OCI-LY7 (cell line): ENCODE measurements around the gene OMA1. TPM values are rescaled to one million over a fixed set of nuclear protein-coding genes. Genes with fewer than 3 reads are reported as not detected.

Source experiments
- BruUV-seq: library from RNA; stranded (reverse); fragments of 400-500 nt; replicated peaks from 2 replicates; lab custom pipeline; 2021; lab: Mats Ljungman, UMichigan
- CTCF ChIA-PET: fragments of 300-600 bp; sonication (Branson Sonifier 250); formaldehyde crosslinking; loops from one replicate; lab custom pipeline; 2022; ENCODE audit warnings: antibody characterized with exemption; ENCODE audit not compliant: unreplicated experiment; lab: Charles Lee
- POLR2A ChIA-PET: fragments of 300-600 bp; sonication (Branson Sonifier 250); formaldehyde crosslinking; loops from one replicate; lab custom pipeline; 2022; ENCODE audit warnings: antibody characterized with exemption; lab: Charles Lee
- DNase-seq: peaks from one replicate; pipeline ENCODE4 v3.0.0-alpha.2; 2015; ENCODE audit warnings: low spot score
- H2AFZ ChIP-seq: fragments of 200-600 bp; sonication (generic), shearing (Covaris generic); 2 replicates; pipeline ENCODE4 v1.6.1; 2014; ENCODE audit warnings: mild to moderate bottlenecking, antibody characterized with exemption, low read length, moderate library complexity
- H3K27ac ChIP-seq: fragments of 200-600 bp; sonication (generic); 2 replicates; pipeline ENCODE4 v1.5.1; 2014; ENCODE audit warnings: mixed run types, low read depth, mild to moderate bottlenecking, moderate library complexity, low read length, inconsistent platforms; ENCODE audit not compliant: poor library complexity, severe bottlenecking
- H3K36me3 ChIP-seq: fragments of 200-600 bp; sonication (generic); 2 replicates; pipeline ENCODE4 v1.6.1; 2014; ENCODE audit warnings: mild to moderate bottlenecking, antibody characterized with exemption, low read length, moderate library complexity, mixed read lengths; ENCODE audit not compliant: insufficient read depth
- H3K4me1 ChIP-seq: fragments of 200-600 bp; sonication (generic); 2 replicates; pipeline ENCODE4 v1.5.1; 2014; ENCODE audit warnings: mild to moderate bottlenecking, low read length; ENCODE audit not compliant: insufficient read depth, poor library complexity, severe bottlenecking
- H3K4me2 ChIP-seq: fragments of 200-600 bp; sonication (generic); 2 replicates; pipeline ENCODE4 v1.6.1; 2014; ENCODE audit warnings: mild to moderate bottlenecking, low read length
- H3K4me3 ChIP-seq: fragments of 200-600 bp; sonication (generic); 2 replicates; pipeline ENCODE4 v1.5.1; 2014; ENCODE audit warnings: mild to moderate bottlenecking, low read depth, low read length; ENCODE audit not compliant: poor library complexity, severe bottlenecking
- H3K79me2 ChIP-seq: fragments of 200-600 bp; sonication (generic); 2 replicates; pipeline ENCODE4 v1.6.1; 2016; ENCODE audit warnings: low read depth, mild to moderate bottlenecking, low read length, moderate library complexity, mixed read lengths; ENCODE audit not compliant: insufficient read depth
- H3K9me2 ChIP-seq: fragments of 200-600 bp; sonication (generic); 2 replicates; pipeline ENCODE4 v1.6.1; 2016; ENCODE audit warnings: mild to moderate bottlenecking, low read length, mixed read lengths; ENCODE audit not compliant: insufficient read depth
- H3K9me3 ChIP-seq: fragments of 200-600 bp; sonication (generic); 2 replicates; pipeline ENCODE4 v1.6.1; 2014; ENCODE audit warnings: mild to moderate bottlenecking, mixed run types, low read length, mixed read lengths
- H4K20me1 ChIP-seq: fragments of 200-600 bp; sonication (generic); 2 replicates; pipeline ENCODE4 v1.6.1; 2014; ENCODE audit warnings: mild to moderate bottlenecking, antibody characterized with exemption, low read length, moderate library complexity, mixed read lengths; ENCODE audit not compliant: insufficient read depth
- CTCF ChIP-seq: fragments of 200-600 bp; sonication (generic); conservative IDR thresholded peaks from 2 replicates; pipeline ENCODE4 v1.5.1; 2014; ENCODE audit warnings: mild to moderate bottlenecking, antibody characterized with exemption, low read length, moderate library complexity, mixed read lengths
- EZH2phosphoT487 ChIP-seq: fragments of 200-600 bp; sonication (generic); IDR thresholded peaks from 2 replicates; pipeline ENCODE4 v1.6.1; 2018; ENCODE audit warnings: low read depth, borderline replicate concordance, mild to moderate bottlenecking, mixed run types, antibody characterized with exemption, low read length, moderate library complexity, mixed read lengths
- intact Hi-C: fragments of 100-400 bp; cut with micrococcal nuclease; formaldehyde crosslinking; loops from one replicate; pipeline ENCODE4 v1.10.0; 2022; ENCODE audit not compliant: unreplicated experiment
- total RNA-seq, 2 experiments: library from RNA; depleted of rRNA in 1 of 2; stranded (reverse); fragments of >200 nt in 1 of 2; shearing (Covaris generic) in 1 of 2; gene quantifications; 2 replicates each; pipeline ENCODE4 v1.2.3, GENCODE V29; 2014 to 2022

OMA1 gene
- total RNA-seq, 2 experiments from 2014 or later: 35.9 to 38.5 TPM

- Histone ChIP-seq H3K36me3 (no peaks in the 10 kb centered on the region), H3K9me3 (no peaks in the 10 kb centered on the region), H3K4me3 (no peak overlapping the region), H3K9me2 (no peaks in the 10 kb centered on the region), H3K27ac (no peak overlapping the region), H3K79me2 (no peaks in the 10 kb centered on the region), H2AFZ (no peak overlapping the region), H3K4me1 (no peaks in the 10 kb centered on the region), H3K4me2 (no peak overlapping the region), H4K20me1 (no peaks in the 10 kb centered on the region)
- ChIA-PET POLR2A (interaction anchor here (0.6 to 1.7 kb wide), 2 partner anchors 14 to 1283 kb away, joined by 3 to 5 read pairs; no protein-coding TSS in a partner anchor), CTCF (no interaction called here)
- intact Hi-C loops: no loop called here
- TF ChIP-seq EZH2phosphoT487: no peak
- no peak for TF ChIP-seq CTCF
- no peak for DNase-seq
- no TSS peak for BruUV-seq
These were observed 104.8 kb downstream of the OMA1 start for GRCh38 chr1:58441699-58442098.

- no peak for DNase-seq
- POLR2A ChIA-PET: interaction anchor here (1.7 kb wide), 1 partner anchor 13 kb away, joined by 3 read pairs; no protein-coding TSS in a partner anchor
These were observed 105.8 kb downstream of the OMA1 start for GRCh38 chr1:58440696-58441095.

More at GRCh38 chr1:58440696-58441095, 105.8 kb downstream of the OMA1 start:
- TF ChIP-seq CTCF (no peak), EZH2phosphoT487 (no peak)
- Histone ChIP-seq H3K4me3 (no peak overlapping the region), H3K4me1 (no peaks in the 10 kb centered on the region), H3K4me2 (no peak overlapping the region), H3K79me2 (no peaks in the 10 kb centered on the region), H3K9me3 (no peaks in the 10 kb centered on the region), H4K20me1 (no peaks in the 10 kb centered on the region), H3K27ac (no peak overlapping the region), H3K36me3 (no peaks in the 10 kb centered on the region), H3K9me2 (no peaks in the 10 kb centered on the region), H2AFZ (no peak overlapping the region)
- no TSS peak for BruUV-seq
- CTCF ChIA-PET: no interaction called here
- intact Hi-C loops: no loop called here
